IMR-90 (cell line): ENCODE measurements around the gene KCNMA1. TPM values are rescaled to one million over a fixed set of nuclear protein-coding genes. Genes with fewer than 3 reads are reported as not detected.

ENCODE experiments used
- ATAC-seq: fragments of 200-7000 bp; cut with Tn5 transposase; 2 replicates; pipeline ENCODE4 v1.9.1; 2020; ENCODE audit warnings: low read depth, mild to moderate bottlenecking, moderate library complexity
- BruUV-seq: library from RNA; stranded (reverse); fragments of 400-500 nt; replicated peaks from 2 replicates; lab custom pipeline; 2021; lab: Mats Ljungman, UMichigan
- CTCF ChIA-PET: fragments of 300-600 bp; formaldehyde crosslinking; extraction: SDS; loops from one replicate; lab custom pipeline; 2021; ENCODE audit warnings: antibody characterized with exemption; lab: Yijun Ruan, JAX
- POLR2A ChIA-PET: fragments of 300-600 bp; sonication (Branson Sonifier 250); formaldehyde crosslinking; loops from one replicate; lab custom pipeline; 2022; ENCODE audit warnings: antibody characterized with exemption; ENCODE audit not compliant: unreplicated experiment; lab: Charles Lee
- DNase-seq: peaks from one replicate; pipeline ENCODE4 v3.0.0; 2013
- H2AFZ ChIP-seq: replicated peaks from 2 replicates; pipeline ENCODE3; 2013; ENCODE audit warnings: low read length, mild to moderate bottlenecking; ENCODE audit not compliant: poor library complexity
- H2AK5ac ChIP-seq: 2 replicates; pipeline ENCODE4 v1.6.1; 2013; ENCODE audit warnings: low read depth, low read length, inconsistent platforms
- H2AK9ac ChIP-seq: replicated peaks from 2 replicates; pipeline ENCODE3; 2013; ENCODE audit warnings: mild to moderate bottlenecking, low read depth, low read length, moderate library complexity; ENCODE audit not compliant: poor library complexity
- H2BK120ac ChIP-seq: 2 replicates; pipeline ENCODE4 v1.6.1; 2013; ENCODE audit warnings: low read depth, low read length, inconsistent platforms
- H2BK15ac ChIP-seq: 3 replicates; pipeline ENCODE4 v1.6.1; 2013; ENCODE audit warnings: low read depth, low read length, inconsistent platforms
- H2BK20ac ChIP-seq: 2 replicates; pipeline ENCODE4 v1.6.1; 2013; ENCODE audit warnings: low read depth, mild to moderate bottlenecking, inconsistent platforms, low read length, moderate library complexity
- H2BK5ac ChIP-seq: 2 replicates; pipeline ENCODE4 v1.6.1; 2013; ENCODE audit warnings: mild to moderate bottlenecking, low read depth, low read length, inconsistent platforms; ENCODE audit not compliant: poor library complexity, severe bottlenecking
- H3K14ac ChIP-seq: replicated peaks from 2 replicates; pipeline ENCODE4 v1.6.1; 2013; ENCODE audit warnings: low read depth, low read length, inconsistent platforms
- H3K18ac ChIP-seq: 2 replicates; pipeline ENCODE4 v1.6.1; 2013; ENCODE audit warnings: low read depth, low read length, control low read depth
- H3K23ac ChIP-seq: 2 replicates; pipeline ENCODE4 v1.6.1; 2013; ENCODE audit warnings: low read depth, low read length, inconsistent platforms
- H3K27ac ChIP-seq: 2 replicates; pipeline ENCODE4 v1.5.1; 2013; ENCODE audit warnings: mild to moderate bottlenecking, control low read depth, low read length; ENCODE audit not compliant: insufficient read depth
- H3K27me3 ChIP-seq: 2 replicates; pipeline ENCODE4 v1.6.1; 2013; ENCODE audit warnings: low read length; ENCODE audit not compliant: control insufficient read depth, insufficient read depth
- H3K36me3 ChIP-seq: 2 replicates; pipeline ENCODE4 v1.6.1; 2013; ENCODE audit warnings: low read length, mixed read lengths; ENCODE audit not compliant: control insufficient read depth, insufficient read depth
- H3K4ac ChIP-seq: 2 replicates; pipeline ENCODE4 v1.6.1; 2013; ENCODE audit warnings: low read depth, low read length, inconsistent platforms
- H3K4me1 ChIP-seq: 2 replicates; pipeline ENCODE4 v1.6.1; 2013; ENCODE audit warnings: low read length, mixed read lengths; ENCODE audit not compliant: control insufficient read depth, insufficient read depth
- H3K4me2 ChIP-seq: 2 replicates; pipeline ENCODE4 v1.6.1; 2013; ENCODE audit warnings: low read depth, mild to moderate bottlenecking, control low read depth, low read length, moderate library complexity
- H3K4me3 ChIP-seq: 2 replicates; pipeline ENCODE4 v1.5.1; 2013; ENCODE audit warnings: low read depth, mild to moderate bottlenecking, control low read depth, low read length, moderate library complexity; ENCODE audit not compliant: insufficient read depth
- H3K56ac ChIP-seq: 2 replicates; pipeline ENCODE4 v1.6.1; 2013; ENCODE audit warnings: low read length, inconsistent platforms; ENCODE audit not compliant: insufficient read depth; ENCODE audit errors: extremely low read depth
- H3K79me1 ChIP-seq, 2 experiments: 2 replicates each; pipeline ENCODE4 v1.6.1; 2013; ENCODE audit warnings: low read length in 2 of 2, inconsistent platforms in 1 of 2, low read depth in 1 of 2
- H3K9ac ChIP-seq: 2 replicates; pipeline ENCODE4 v1.6.1; 2013; ENCODE audit warnings: low read depth, low read length, control low read depth
- H3K9me1 ChIP-seq: 2 replicates; pipeline ENCODE4 v1.6.1; 2013; ENCODE audit warnings: low read length, inconsistent platforms; ENCODE audit not compliant: insufficient read depth
- H3K9me3 ChIP-seq: 2 replicates; pipeline ENCODE4 v1.6.1; 2013; ENCODE audit warnings: low read length; ENCODE audit not compliant: control insufficient read depth, insufficient read depth
- H4K20me1 ChIP-seq: 2 replicates; pipeline ENCODE4 v1.6.1; 2013; ENCODE audit warnings: low read length, inconsistent platforms; ENCODE audit not compliant: insufficient read depth
- H4K5ac ChIP-seq: 2 replicates; pipeline ENCODE4 v1.6.1; 2013; ENCODE audit warnings: mild to moderate bottlenecking, low read depth, low read length, control low read depth
- H4K8ac ChIP-seq, 2 experiments: 2 replicates each; pipeline ENCODE4 v1.6.1; 2013; ENCODE audit warnings: low read depth in 2 of 2, low read length in 2 of 2, control low read depth in 1 of 2, inconsistent platforms in 1 of 2
- H4K91ac ChIP-seq: 2 replicates; pipeline ENCODE4 v1.6.1; 2013; ENCODE audit warnings: low read depth, low read length, inconsistent platforms; ENCODE audit not compliant: insufficient read depth
- BHLHE40 ChIP-seq: fragments of 150-350 bp; IDR thresholded peaks from 2 replicates; pipeline ENCODE4 v1.6.1; 2016; ENCODE audit warnings: mild to moderate bottlenecking, low read depth, low read length
- CEBPB ChIP-seq: IDR thresholded peaks from 2 replicates; pipeline ENCODE4 v1.6.1; 2012; ENCODE audit warnings: low read depth, low read length, improper control_type of control experiment
- CHD1 ChIP-seq: IDR thresholded peaks from 2 replicates; pipeline ENCODE4 v1.6.1; 2012; ENCODE audit warnings: low read depth, low read length, improper control_type of control experiment
- CTCF ChIP-seq: conservative IDR thresholded peaks from 2 replicates; pipeline ENCODE4 v1.5.1; 2012; ENCODE audit warnings: mild to moderate bottlenecking, low read depth, low read length, improper control_type of control experiment
- ELK1 ChIP-seq: fragments of 150-350 bp; IDR thresholded peaks from 2 replicates; pipeline ENCODE4 v1.6.1; 2016; ENCODE audit warnings: low read depth, mild to moderate bottlenecking, low read length, moderate library complexity, borderline replicate concordance
- FOS ChIP-seq: fragments of 150-350 bp; IDR thresholded peaks from 2 replicates; pipeline ENCODE4 v1.6.1; 2016; ENCODE audit warnings: low read depth, low read length
- MAFK ChIP-seq: IDR thresholded peaks from 2 replicates; pipeline ENCODE4 v1.6.1; 2012; ENCODE audit warnings: low read depth, low read length, improper control_type of control experiment
- MAZ ChIP-seq: IDR thresholded peaks from 2 replicates; pipeline ENCODE4 v1.6.1; 2012; ENCODE audit warnings: low read depth, mild to moderate bottlenecking, low read length, improper control_type of control experiment, moderate library complexity, borderline replicate concordance
- MXI1 ChIP-seq: IDR thresholded peaks from 2 replicates; pipeline ENCODE4 v1.6.1; 2012; ENCODE audit warnings: low read depth, mild to moderate bottlenecking, low read length, moderate library complexity, borderline replicate concordance
- NFE2L2 ChIP-seq: fragments of 150-350 bp; IDR thresholded peaks from 2 replicates; pipeline ENCODE4 v1.6.1; 2016; ENCODE audit warnings: low read depth, mild to moderate bottlenecking, low read length
- POLR2A ChIP-seq: IDR thresholded peaks from 2 replicates; pipeline ENCODE4 v1.6.1; 2012; ENCODE audit warnings: mild to moderate bottlenecking, low read depth, low read length
- RAD21 ChIP-seq: IDR thresholded peaks from 2 replicates; pipeline ENCODE4 v1.6.1; 2012; ENCODE audit warnings: low read length, improper control_type of control experiment
- RCOR1 ChIP-seq: IDR thresholded peaks from 2 replicates; pipeline ENCODE4 v1.6.1; 2012; ENCODE audit warnings: mild to moderate bottlenecking, low read length, improper control_type of control experiment; ENCODE audit not compliant: insufficient replicate concordance
- RFX5 ChIP-seq: IDR thresholded peaks from 2 replicates; pipeline ENCODE4 v1.8.0; 2012; ENCODE audit warnings: low read depth, mild to moderate bottlenecking, low read length, moderate library complexity
- SMC3 ChIP-seq: fragments of 150-350 bp; IDR thresholded peaks from 2 replicates; pipeline ENCODE4 v1.6.1; 2016; ENCODE audit warnings: low read depth, mild to moderate bottlenecking, antibody characterized with exemption, low read length, moderate library complexity
- USF2 ChIP-seq: fragments of 150-350 bp; IDR thresholded peaks from 2 replicates; pipeline ENCODE4 v1.6.1; 2017; ENCODE audit warnings: mild to moderate bottlenecking, antibody characterized with exemption, low read length, low read depth
- WGBS, 2 experiments: methylation state at CpG; one replicate each; pipeline versions ENCODE4 v1.1.5 to v1.1.7; 2013; ENCODE audit warnings: missing lambda C conversion rate in 2 of 2; ENCODE audit not compliant: insufficient read length in 1 of 2; ENCODE audit errors: extremely low coverage in 2 of 2; 5-methylcytosine and 5-hydroxymethylcytosine counted together
- dilution Hi-C: fragments of 300-500 bp; cut with HindIII; formaldehyde crosslinking; loops from one replicate; pipeline ENCODE4 v1.14.3; 2018; ENCODE audit warnings: low sequenced_read_pairs; ENCODE audit not compliant: unreplicated experiment
- in situ Hi-C: fragments of 300-500 bp; cut with MboI; formaldehyde crosslinking; loops from 3 replicates; pipeline ENCODE4 v1.14.3; 2019; ENCODE audit warnings: low sequenced_read_pairs, inconsistent platforms, mixed read lengths
- intact Hi-C: fragments of 100-400 bp; cut with micrococcal nuclease; formaldehyde crosslinking; loops from 2 replicates; pipeline ENCODE4 v1.10.0; 2022
- polyA plus RNA-seq, 3 experiments: library from polyadenylated mRNA; depleted of rRNA; stranded (reverse); fragments of >200 nt; gene quantifications; 2 replicates each; pipeline ENCODE4 v1.2.3, GENCODE V29; 2012; ENCODE audit warnings: low replicate concordance in 1 of 3
- total RNA-seq: library from RNA; depleted of rRNA; stranded (reverse); fragments of >200 nt; gene quantifications from 2 replicates; pipeline ENCODE4 v1.2.3, GENCODE V29; 2012

KCNMA1 gene
- total and polyA plus RNA-seq, 2 of the 4 experiments (the other 2 are of a cell fraction) = 25.6 to 29.6 TPM

- H3K23ac ChIP-seq = no peak overlapping the region
- ChIA-PET POLR2A (no interaction called here), CTCF (no interaction called here)
- no peak overlapping the region for H2AK9ac ChIP-seq
- no peaks in the 10 kb centered on the region for H3K9me3 ChIP-seq
- H4K20me1 ChIP-seq = no peaks in the 10 kb centered on the region
- intact Hi-C loops (loop anchor here (10.0 kb wide), 1 partner anchor 253 kb away; no protein-coding TSS in a partner anchor), dilution Hi-C loops (no loop called here), in situ Hi-C loops (loop anchor here (10.0 kb wide), 1 partner anchor 223 kb away; no protein-coding TSS in a partner anchor)
- 100% methylated on average over 1 of the region's 4 CpGs; no CpG with 5 or more reads in 1 of the 2 experiments for WGBS, 2 experiments
- H3K4me2 ChIP-seq = no peak overlapping the region
- H3K56ac ChIP-seq = no peak overlapping the region
- H2AFZ ChIP-seq = no peak overlapping the region
- DNase-seq = no peak
- no peak for ATAC-seq
- no peak overlapping the region for H4K8ac ChIP-seq
- H3K9me1 ChIP-seq = no peaks in the 10 kb centered on the region
- H3K27ac ChIP-seq = no peak overlapping the region
- H4K91ac ChIP-seq = no peak overlapping the region
- H2BK20ac ChIP-seq = no peak overlapping the region
- no peak overlapping the region for H2BK120ac ChIP-seq
- H3K14ac ChIP-seq = no peak overlapping the region
- no TSS peak for BruUV-seq
- H4K5ac ChIP-seq = no peak overlapping the region
- no peak overlapping the region for H3K4ac ChIP-seq
- no peak overlapping the region for H2BK15ac ChIP-seq
- no peak overlapping the region for H2BK5ac ChIP-seq
- H3K18ac ChIP-seq = no peak overlapping the region
- no peaks in the 10 kb centered on the region; the same call in 1 of the 2 replicates for H3K4me1 ChIP-seq
- no peak overlapping the region for H2AK5ac ChIP-seq
- TF ChIP-seq MXI1 = no peak
- no peak for TF ChIP-seq RCOR1
- TF ChIP-seq NFE2L2 = no peak
- no peak for TF ChIP-seq CTCF
- no peak for TF ChIP-seq MAZ
- TF ChIP-seq BHLHE40 = no peak
- no peak for TF ChIP-seq USF2
- TF ChIP-seq RAD21 = no peak
- TF ChIP-seq ELK1 = no peak
- no peak for TF ChIP-seq POLR2A
- TF ChIP-seq CEBPB = no peak
- TF ChIP-seq MAFK = no peak
- no peak for TF ChIP-seq FOS
- TF ChIP-seq RFX5 = no peak
- no peak for TF ChIP-seq SMC3
- no peak for TF ChIP-seq CHD1
- no peaks in the 10 kb centered on the region for H3K27me3 ChIP-seq
- H3K9ac ChIP-seq = no peak overlapping the region
- H3K36me3 ChIP-seq = no peaks in the 10 kb centered on the region
- no peak overlapping the region for H3K4me3 ChIP-seq
- no peaks in the 10 kb centered on the region for H3K79me1 ChIP-seq
Observed at GRCh38 chr10:77172086-77172485, 465.5 kb downstream of the KCNMA1 start.
